Neural cell (in vitro differentiated cells): Measurements from ENCODE around the gene LPAR1. TPM values are rescaled to one million over a fixed set of nuclear protein-coding genes. Genes with fewer than 3 reads are reported as not detected.

ENCODE experiments used
- H2AFZ ChIP-seq: fragments of 200-600, 300-800 bp; sonication (generic), shearing (Covaris generic); 2 replicates; pipeline ENCODE4 v1.6.0; 2014; ENCODE audit warnings: low read depth, mild to moderate bottlenecking, antibody characterized with exemption, low read length, moderate library complexity
- H3F3A ChIP-seq: fragments of 200-600 bp; shearing (Covaris generic); 2 replicates; pipeline ENCODE4 v1.6.1; 2016; ENCODE audit warnings: mild to moderate bottlenecking, moderate library complexity, mixed read lengths, antibody characterized with exemption, low read length; ENCODE audit not compliant: insufficient read depth, poor library complexity, severe bottlenecking
- H3K27ac ChIP-seq: fragments of 200-600, 300-800 bp; sonication (generic), shearing (Covaris generic); 2 replicates; pipeline ENCODE4 v1.5.1; 2014; ENCODE audit warnings: mild to moderate bottlenecking, low read length, moderate library complexity
- H3K27me3 ChIP-seq: fragments of 300-800, 200-600 bp; sonication (generic), shearing (Covaris generic); 2 replicates; pipeline ENCODE4 v1.6.0; 2014; ENCODE audit warnings: mild to moderate bottlenecking, low read depth, low read length, moderate library complexity; ENCODE audit not compliant: insufficient read depth
- H3K36me3 ChIP-seq: fragments of 300-800, 200-600 bp; sonication (generic), shearing (Covaris generic); 2 replicates; pipeline ENCODE4 v1.5.1; 2014; ENCODE audit warnings: mild to moderate bottlenecking, antibody characterized with exemption, low read length, moderate library complexity; ENCODE audit not compliant: insufficient read depth
- H3K4me2 ChIP-seq: fragments of 300-800, 200-600 bp; sonication (generic), shearing (Covaris generic); 2 replicates; pipeline ENCODE4 v1.6.0; 2014; ENCODE audit warnings: mild to moderate bottlenecking, low read length
- H3K4me3 ChIP-seq: fragments of 300-800, 200-600 bp; sonication (generic), shearing (Covaris generic); 2 replicates; pipeline ENCODE4 v1.5.1; 2014; ENCODE audit warnings: mild to moderate bottlenecking, low read length, moderate library complexity
- H3K79me2 ChIP-seq: fragments of 200-600 bp; shearing (Covaris generic); replicated peaks from 2 replicates; pipeline ENCODE4 v1.6.0; 2014; ENCODE audit warnings: mild to moderate bottlenecking, low read length, moderate library complexity; ENCODE audit not compliant: insufficient read depth
- H3K9ac ChIP-seq: fragments of 300-800, 200-600 bp; sonication (generic), shearing (Covaris generic); 2 replicates; pipeline ENCODE4 v1.6.1; 2016; ENCODE audit warnings: mild to moderate bottlenecking, low read length, mixed read lengths
- H3K9me2 ChIP-seq: fragments of 200-600 bp; shearing (Covaris generic); 2 replicates; pipeline ENCODE4 v1.6.1; 2016; ENCODE audit warnings: mild to moderate bottlenecking, low read length, mixed read lengths; ENCODE audit not compliant: insufficient read depth
- H3K9me3 ChIP-seq: fragments of 200-600, 300-800 bp; sonication (generic), shearing (Covaris generic); 2 replicates; pipeline ENCODE4 v1.6.1; 2016; ENCODE audit warnings: mild to moderate bottlenecking, mixed run types, low read length, moderate library complexity, mixed read lengths
- H4K20me1 ChIP-seq: fragments of 200-600 bp; shearing (Covaris generic); 2 replicates; pipeline ENCODE4 v1.6.1; 2016; ENCODE audit warnings: mild to moderate bottlenecking, mixed run types; ENCODE audit not compliant: insufficient read depth
- EP300 ChIP-seq: fragments of 450-650 bp; conservative IDR thresholded peaks from 2 replicates; pipeline ENCODE4 v1.6.1; 2014; ENCODE audit warnings: antibody characterized with exemption, mild to moderate bottlenecking, moderate library complexity; ENCODE audit not compliant: poor library complexity, severe bottlenecking
- MXI1 ChIP-seq: fragments of 450-650 bp; conservative IDR thresholded peaks from 2 replicates; pipeline ENCODE4 v1.6.1; 2014; ENCODE audit warnings: antibody characterized with exemption, mild to moderate bottlenecking; ENCODE audit not compliant: poor library complexity, severe bottlenecking
- POLR2AphosphoS5 ChIP-seq: IDR thresholded peaks from 2 replicates; pipeline ENCODE4 v1.6.1; 2012
- RAD21 ChIP-seq: fragments of 450-650 bp; conservative IDR thresholded peaks from 2 replicates; pipeline ENCODE4 v1.6.1; 2014; ENCODE audit warnings: antibody characterized with exemption, mild to moderate bottlenecking, moderate library complexity
- SMC3 ChIP-seq: fragments of 450-650 bp; conservative IDR thresholded peaks from 2 replicates; pipeline ENCODE4 v1.6.1; 2014; ENCODE audit warnings: antibody characterized with exemption, mild to moderate bottlenecking, moderate library complexity; ENCODE audit not compliant: poor library complexity
- TAF1 ChIP-seq: IDR thresholded peaks from 2 replicates; pipeline ENCODE4 v1.6.1; 2012; ENCODE audit warnings: low read depth
- polyA plus RNA-seq: library from polyadenylated mRNA; depleted of rRNA; stranded (reverse); fragments of >200 nt; gene quantifications from 2 replicates; pipeline ENCODE4 v1.2.3, GENCODE V29; 2014
- TF ChIP-seq, protein P1 (sequence below): IDR thresholded peaks from 2 replicates; pipeline ENCODE4 v1.6.1; 2012; ENCODE audit warnings: borderline replicate concordance

LPAR1 gene
- polyA plus RNA-seq, 1 donor from 2014 or later, result 0.54 TPM

GRCh38 chr9:110842169-110842568 is 196.1 kb downstream of the LPAR1 start:
- Histone ChIP-seq H3K4me3 (no peak overlapping the region), H3F3A (no peaks in the 10 kb centered on the region), H3K36me3 (no peaks in the 10 kb centered on the region), H3K4me2 (no peak overlapping the region), H3K9me2 (no peaks in the 10 kb centered on the region), H2AFZ (no peak overlapping the region), H3K9ac (no peak overlapping the region), H3K27ac (no peak overlapping the region), H3K9me3 (peaks cover 3% of the 10 kb centered on the region), H3K27me3 (no peaks in the 10 kb centered on the region), H4K20me1 (no peaks in the 10 kb centered on the region), H3K79me2 (no peaks in the 10 kb centered on the region)
- TF ChIP-seq MXI1, result no peak
- no peak for TF ChIP-seq POLR2AphosphoS5
- no peak for TF ChIP-seq SMC3
- no peak for TF ChIP-seq RAD21
- TF ChIP-seq TAF1, result no peak

- H3K36me3 ChIP-seq, result no peaks in the 10 kb centered on the region
- H3K9me3 ChIP-seq, result peaks cover 3% of the 10 kb centered on the region
- H3K4me2 ChIP-seq, result no peak overlapping the region
- no peaks in the 10 kb centered on the region for H3K27me3 ChIP-seq
- H3K4me3 ChIP-seq, result no peak overlapping the region
- H3F3A ChIP-seq, result no peaks in the 10 kb centered on the region
- no peaks in the 10 kb centered on the region for H3K79me2 ChIP-seq
- H3K9me2 ChIP-seq, result no peaks in the 10 kb centered on the region
- H4K20me1 ChIP-seq, result no peaks in the 10 kb centered on the region
- no peak overlapping the region for H3K27ac ChIP-seq
- H2AFZ ChIP-seq, result no peak overlapping the region
- no peak overlapping the region for H3K9ac ChIP-seq
- no peak for TF ChIP-seq TAF1
- TF ChIP-seq, protein P1, sequence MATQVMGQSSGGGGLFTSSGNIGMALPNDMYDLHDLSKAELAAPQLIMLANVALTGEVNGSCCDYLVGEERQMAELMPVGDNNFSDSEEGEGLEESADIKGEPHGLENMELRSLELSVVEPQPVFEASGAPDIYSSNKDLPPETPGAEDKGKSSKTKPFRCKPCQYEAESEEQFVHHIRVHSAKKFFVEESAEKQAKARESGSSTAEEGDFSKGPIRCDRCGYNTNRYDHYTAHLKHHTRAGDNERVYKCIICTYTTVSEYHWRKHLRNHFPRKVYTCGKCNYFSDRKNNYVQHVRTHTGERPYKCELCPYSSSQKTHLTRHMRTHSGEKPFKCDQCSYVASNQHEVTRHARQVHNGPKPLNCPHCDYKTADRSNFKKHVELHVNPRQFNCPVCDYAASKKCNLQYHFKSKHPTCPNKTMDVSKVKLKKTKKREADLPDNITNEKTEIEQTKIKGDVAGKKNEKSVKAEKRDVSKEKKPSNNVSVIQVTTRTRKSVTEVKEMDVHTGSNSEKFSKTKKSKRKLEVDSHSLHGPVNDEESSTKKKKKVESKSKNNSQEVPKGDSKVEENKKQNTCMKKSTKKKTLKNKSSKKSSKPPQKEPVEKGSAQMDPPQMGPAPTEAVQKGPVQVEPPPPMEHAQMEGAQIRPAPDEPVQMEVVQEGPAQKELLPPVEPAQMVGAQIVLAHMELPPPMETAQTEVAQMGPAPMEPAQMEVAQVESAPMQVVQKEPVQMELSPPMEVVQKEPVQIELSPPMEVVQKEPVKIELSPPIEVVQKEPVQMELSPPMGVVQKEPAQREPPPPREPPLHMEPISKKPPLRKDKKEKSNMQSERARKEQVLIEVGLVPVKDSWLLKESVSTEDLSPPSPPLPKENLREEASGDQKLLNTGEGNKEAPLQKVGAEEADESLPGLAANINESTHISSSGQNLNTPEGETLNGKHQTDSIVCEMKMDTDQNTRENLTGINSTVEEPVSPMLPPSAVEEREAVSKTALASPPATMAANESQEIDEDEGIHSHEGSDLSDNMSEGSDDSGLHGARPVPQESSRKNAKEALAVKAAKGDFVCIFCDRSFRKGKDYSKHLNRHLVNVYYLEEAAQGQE, result no peak
Measured at GRCh38 chr9:110837401-110838005, 200.8 kb downstream of the LPAR1 start.

GRCh38 chr9:110835859-110836271 is 202.4 kb downstream of the LPAR1 start:
- Histone ChIP-seq H3K4me3 (no peak overlapping the region), H3K27ac (no peak overlapping the region), H2AFZ (no peak overlapping the region), H3K9ac (no peak overlapping the region), H3K27me3 (no peaks in the 10 kb centered on the region), H3K79me2 (no peaks in the 10 kb centered on the region), H3K36me3 (no peaks in the 10 kb centered on the region), H3K4me2 (no peak overlapping the region), H3K9me3 (peaks cover 3% of the 10 kb centered on the region), H3F3A (no peaks in the 10 kb centered on the region), H3K9me2 (no peaks in the 10 kb centered on the region), H4K20me1 (no peaks in the 10 kb centered on the region)
- TF ChIP-seq EP300 (no peak), POLR2AphosphoS5 (no peak), SMC3 (no peak), TAF1 (no peak)
